AG04449 (cell line): ENCODE results near the gene PRR5.

Experiments
- CTCF ChIA-PET: fragments of 350-600 bp; formaldehyde crosslinking; extraction: SDS; loops from one replicate; lab custom pipeline; 2021; ENCODE audit warnings: antibody characterized with exemption; lab: Yijun Ruan, JAX
- POLR2A ChIA-PET: fragments of 400-600, 350-600 bp; formaldehyde crosslinking; extraction: SDS; loops from one replicate; lab custom pipeline; 2020; ENCODE audit warnings: antibody characterized with exemption, inconsistent platforms; lab: Yijun Ruan, JAX
- DNase-seq: peaks from one replicate; pipeline ENCODE4 v3.0.0-alpha.2; 2010; ENCODE audit warnings: low read depth, low spot score
- H3K4me3 ChIP-seq: 2 replicates; pipeline ENCODE4 v1.5.1; 2011; ENCODE audit warnings: low read depth, mild to moderate bottlenecking, control low read depth, low read length
- TF ChIP-seq, protein P1 (sequence below): IDR thresholded peaks from one replicate; pipeline ENCODE4 v1.5.1; 2011; ENCODE audit warnings: mild to moderate bottlenecking, moderate library complexity, low read length, control low read depth, inconsistent platforms; ENCODE audit not compliant: insufficient read depth; ENCODE audit errors: missing control alignments

Gene PRR5

DNA sequence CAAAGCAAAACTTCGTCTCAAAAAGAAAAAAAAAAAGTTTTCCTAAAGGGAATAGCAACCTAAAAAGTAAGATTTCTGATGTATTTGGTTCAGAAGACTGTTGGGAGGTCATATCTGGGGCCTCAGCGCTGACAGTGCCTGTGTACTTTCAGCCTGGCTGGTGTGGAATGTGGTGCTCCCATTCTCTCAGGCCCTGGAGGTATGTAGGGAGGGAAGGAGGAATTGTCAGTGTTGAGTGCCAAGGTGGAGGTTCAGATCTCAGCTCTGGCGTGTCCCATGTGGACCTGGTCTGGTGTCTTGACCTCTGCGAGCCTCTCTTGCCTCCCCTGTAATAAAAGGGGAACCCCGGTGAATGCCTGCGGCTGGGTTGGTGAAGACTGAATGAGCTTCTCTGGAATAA lies 22.4 kb downstream of the PRR5 start:
- DNase-seq, result no peak
- POLR2A ChIA-PET, result no interaction called here
- TF ChIP-seq, protein P1, sequence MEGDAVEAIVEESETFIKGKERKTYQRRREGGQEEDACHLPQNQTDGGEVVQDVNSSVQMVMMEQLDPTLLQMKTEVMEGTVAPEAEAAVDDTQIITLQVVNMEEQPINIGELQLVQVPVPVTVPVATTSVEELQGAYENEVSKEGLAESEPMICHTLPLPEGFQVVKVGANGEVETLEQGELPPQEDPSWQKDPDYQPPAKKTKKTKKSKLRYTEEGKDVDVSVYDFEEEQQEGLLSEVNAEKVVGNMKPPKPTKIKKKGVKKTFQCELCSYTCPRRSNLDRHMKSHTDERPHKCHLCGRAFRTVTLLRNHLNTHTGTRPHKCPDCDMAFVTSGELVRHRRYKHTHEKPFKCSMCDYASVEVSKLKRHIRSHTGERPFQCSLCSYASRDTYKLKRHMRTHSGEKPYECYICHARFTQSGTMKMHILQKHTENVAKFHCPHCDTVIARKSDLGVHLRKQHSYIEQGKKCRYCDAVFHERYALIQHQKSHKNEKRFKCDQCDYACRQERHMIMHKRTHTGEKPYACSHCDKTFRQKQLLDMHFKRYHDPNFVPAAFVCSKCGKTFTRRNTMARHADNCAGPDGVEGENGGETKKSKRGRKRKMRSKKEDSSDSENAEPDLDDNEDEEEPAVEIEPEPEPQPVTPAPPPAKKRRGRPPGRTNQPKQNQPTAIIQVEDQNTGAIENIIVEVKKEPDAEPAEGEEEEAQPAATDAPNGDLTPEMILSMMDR, result no peak
- CTCF ChIA-PET, result interaction anchor here (1.3 to 9.9 kb wide), 3 partner anchors 11 to 27 kb away, joined by 3 to 84 read pairs (median 10); no protein-coding TSS in a partner anchor
- no peak overlapping the region for H3K4me3 ChIP-seq

DNA sequence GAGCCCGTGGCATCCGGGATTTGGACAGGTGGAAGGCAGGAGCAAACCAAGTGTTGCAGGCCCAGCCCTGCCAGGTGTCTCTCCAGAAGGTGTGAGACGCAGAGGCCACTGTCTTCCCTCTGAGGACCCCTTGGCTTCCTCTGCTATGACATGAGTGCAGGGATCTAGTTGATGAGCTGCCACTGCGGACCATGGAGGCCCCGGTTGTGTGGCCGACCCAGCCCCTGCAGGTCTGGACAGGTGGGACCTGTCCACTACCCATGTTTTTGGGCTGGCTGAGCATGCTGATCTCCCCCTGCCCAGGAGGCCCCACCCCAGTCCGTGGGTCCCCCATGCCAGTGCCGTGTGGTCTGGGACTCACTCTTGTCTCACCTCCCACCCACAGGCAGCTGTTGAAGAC lies 22.9 kb downstream of the PRR5 start:
- DNase-seq, result no peak
- CTCF ChIA-PET, result interaction anchor here (1.3 to 9.9 kb wide), 3 partner anchors 11 to 27 kb away, joined by 3 to 84 read pairs (median 10); no protein-coding TSS in a partner anchor
- POLR2A ChIA-PET, result no interaction called here

DNA sequence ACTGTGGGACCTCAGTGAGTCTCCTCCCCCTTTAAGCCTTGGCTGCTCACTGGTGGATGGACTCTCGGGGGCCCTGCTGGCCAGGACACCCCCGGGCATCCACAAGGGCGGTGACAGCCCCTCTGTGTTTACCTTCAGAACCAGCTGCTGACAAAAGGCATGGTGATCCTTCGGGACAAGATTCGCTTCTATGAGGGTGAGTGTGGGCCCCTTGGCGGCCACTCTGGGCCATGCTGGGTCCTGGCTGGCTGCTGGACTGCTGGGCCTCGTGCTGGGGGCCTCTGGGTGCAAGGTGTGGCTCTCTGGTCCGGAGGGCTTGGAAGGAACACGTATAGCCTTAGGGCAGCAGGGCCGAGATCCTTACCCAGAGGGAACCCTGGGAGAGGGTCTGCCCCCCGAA lies 24.4 kb downstream of the PRR5 start:
- H3K4me3 ChIP-seq, result no peak overlapping the region
- ChIA-PET CTCF (interaction anchor here (1.3 to 16.9 kb wide), 3 partner anchors 9 to 35 kb away, joined by 5 to 470 read pairs (median 84); no protein-coding TSS in a partner anchor), POLR2A (no interaction called here)
- DNase-seq, result no peak
- TF ChIP-seq, protein P1, result no peak

More for the DNA sequence above, 22.9 kb downstream of the PRR5 start:
- TF ChIP-seq, protein P1, result no peak
- no peak overlapping the region for H3K4me3 ChIP-seq

DNA sequence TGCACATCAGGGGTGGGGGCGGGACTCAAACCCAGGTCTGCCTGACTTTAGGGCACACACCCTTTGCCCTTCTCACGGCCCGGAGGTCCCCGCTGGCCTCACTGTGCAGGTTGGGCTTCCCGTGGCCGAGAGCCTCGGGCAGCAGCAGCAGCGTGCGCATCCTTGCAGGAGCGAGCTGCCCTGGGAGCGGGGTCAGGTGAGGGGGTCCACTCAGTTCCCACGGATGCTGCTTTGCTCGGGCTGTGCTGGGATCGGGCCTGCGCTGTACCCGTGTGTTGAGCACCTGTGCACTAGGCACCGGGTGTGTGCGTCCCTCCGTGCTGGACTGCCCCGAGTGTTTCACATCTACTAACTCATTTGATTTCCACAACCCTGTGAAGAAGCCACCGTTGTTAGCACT lies 25.1 kb downstream of the PRR5 start:
- ChIA-PET CTCF (interaction anchor here (1.3 to 16.9 kb wide), 4 partner anchors 8 to 36 kb away, joined by 3 to 470 read pairs (median 44); no protein-coding TSS in a partner anchor), POLR2A (no interaction called here)
- TF ChIP-seq, protein P1, result no peak

DNA sequence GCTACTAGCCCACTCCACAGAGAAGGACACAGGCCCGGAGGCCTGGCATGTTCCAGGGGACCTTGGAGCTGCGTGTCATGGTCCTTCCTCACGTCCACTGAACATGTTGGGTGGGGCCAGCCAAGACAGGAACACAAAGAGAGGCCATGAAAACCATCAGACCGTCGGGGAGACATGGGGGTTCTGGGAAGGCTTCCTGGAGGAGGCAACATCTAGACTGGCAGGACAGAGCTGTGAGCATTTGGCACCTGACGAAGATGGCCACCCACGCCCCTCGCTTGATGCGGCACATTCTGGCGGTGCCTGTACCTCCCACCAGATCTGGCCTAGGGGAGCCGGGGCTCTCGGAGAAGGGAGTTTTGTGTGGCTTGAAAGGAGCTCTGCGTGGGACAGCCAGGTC lies 25.7 kb downstream of the PRR5 start:
- CTCF ChIA-PET, result interaction anchor here (0.8 to 16.9 kb wide), 4 partner anchors 8 to 37 kb away, joined by 3 to 470 read pairs (median 44); no protein-coding TSS in a partner anchor
- POLR2A ChIA-PET, result no interaction called here
- TF ChIP-seq, protein P1, result no peak
- H3K4me3 ChIP-seq, result no peak overlapping the region
- DNase-seq, result no peak

More for the DNA sequence above, 25.1 kb downstream of the PRR5 start:
- no peak for DNase-seq
- H3K4me3 ChIP-seq, result no peak overlapping the region

DNA sequence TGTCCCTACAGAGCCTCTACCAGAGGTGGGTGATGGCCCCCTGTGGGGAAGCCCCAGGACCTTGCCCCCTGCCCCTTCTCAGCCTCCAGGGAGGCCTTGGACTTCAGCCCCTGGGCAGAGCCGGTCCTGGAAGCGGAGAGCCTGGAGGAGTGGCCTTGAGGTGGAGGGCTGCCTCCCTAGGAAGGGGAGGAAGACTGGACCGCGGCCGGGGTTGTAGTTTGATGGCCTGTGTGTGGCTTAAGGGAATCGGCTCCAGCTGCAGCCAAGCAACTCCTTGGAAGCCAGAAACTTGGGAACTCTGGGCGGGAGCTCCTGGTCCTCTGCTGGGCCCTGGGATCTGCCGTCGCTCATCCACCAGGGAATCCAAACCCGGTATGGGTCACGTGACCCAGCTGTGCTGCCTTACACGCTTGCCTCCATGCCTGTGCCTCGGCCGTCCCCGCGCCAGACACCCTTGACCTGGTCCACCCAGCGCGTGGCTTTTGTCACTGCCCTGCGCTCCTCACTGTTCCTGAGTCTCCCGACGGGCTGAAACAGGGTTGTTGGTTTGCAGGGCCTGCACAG lies 26.8 kb downstream of the PRR5 start:
- DNase-seq, result no peak
- ChIA-PET CTCF (interaction anchor here (0.8 to 16.9 kb wide), 5 partner anchors 10 to 38 kb away, joined by 3 to 470 read pairs (median 3); no protein-coding TSS in a partner anchor), POLR2A (no interaction called here)
- TF ChIP-seq, protein P1, result no peak
- H3K4me3 ChIP-seq, result no peak overlapping the region
